ENCODE measurements around the gene KDM1B. TPM values are rescaled to one million over a fixed set of nuclear protein-coding genes. Genes with fewer than 3 reads are reported as not detected.
A peak's percentile ranks its signal among the peaks of the same experiment; 100 is the strongest.

Gene KDM1B
- total and polyA plus RNA-seq, 9 of the 15 experiments (the other 6 are each of a cell fraction or from before 2014, with no cell fraction given), result 1.4 to 58.9 (median 36.3) TPM

DNA sequence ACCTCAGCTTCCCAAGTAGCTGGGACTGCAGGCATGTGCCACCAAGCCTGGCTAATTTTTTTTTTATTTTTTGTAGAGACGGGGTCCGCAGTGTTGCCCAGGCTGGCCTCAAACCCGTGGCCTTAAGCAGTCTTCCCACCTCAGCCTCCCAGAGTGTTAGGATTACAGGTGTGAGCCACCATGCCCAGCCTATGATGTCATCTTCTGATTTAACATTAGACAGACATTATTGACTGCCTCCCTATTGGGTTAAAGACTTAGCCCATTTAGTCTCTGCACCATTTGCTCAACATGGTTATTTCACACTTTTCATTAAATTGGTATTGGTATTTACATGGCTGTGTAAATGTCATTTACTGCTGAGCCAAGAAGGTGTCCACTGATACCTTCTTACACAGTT, 63.0 kb downstream of the KDM1B start (continued):
- TF ChIP-seq, protein P1, sequence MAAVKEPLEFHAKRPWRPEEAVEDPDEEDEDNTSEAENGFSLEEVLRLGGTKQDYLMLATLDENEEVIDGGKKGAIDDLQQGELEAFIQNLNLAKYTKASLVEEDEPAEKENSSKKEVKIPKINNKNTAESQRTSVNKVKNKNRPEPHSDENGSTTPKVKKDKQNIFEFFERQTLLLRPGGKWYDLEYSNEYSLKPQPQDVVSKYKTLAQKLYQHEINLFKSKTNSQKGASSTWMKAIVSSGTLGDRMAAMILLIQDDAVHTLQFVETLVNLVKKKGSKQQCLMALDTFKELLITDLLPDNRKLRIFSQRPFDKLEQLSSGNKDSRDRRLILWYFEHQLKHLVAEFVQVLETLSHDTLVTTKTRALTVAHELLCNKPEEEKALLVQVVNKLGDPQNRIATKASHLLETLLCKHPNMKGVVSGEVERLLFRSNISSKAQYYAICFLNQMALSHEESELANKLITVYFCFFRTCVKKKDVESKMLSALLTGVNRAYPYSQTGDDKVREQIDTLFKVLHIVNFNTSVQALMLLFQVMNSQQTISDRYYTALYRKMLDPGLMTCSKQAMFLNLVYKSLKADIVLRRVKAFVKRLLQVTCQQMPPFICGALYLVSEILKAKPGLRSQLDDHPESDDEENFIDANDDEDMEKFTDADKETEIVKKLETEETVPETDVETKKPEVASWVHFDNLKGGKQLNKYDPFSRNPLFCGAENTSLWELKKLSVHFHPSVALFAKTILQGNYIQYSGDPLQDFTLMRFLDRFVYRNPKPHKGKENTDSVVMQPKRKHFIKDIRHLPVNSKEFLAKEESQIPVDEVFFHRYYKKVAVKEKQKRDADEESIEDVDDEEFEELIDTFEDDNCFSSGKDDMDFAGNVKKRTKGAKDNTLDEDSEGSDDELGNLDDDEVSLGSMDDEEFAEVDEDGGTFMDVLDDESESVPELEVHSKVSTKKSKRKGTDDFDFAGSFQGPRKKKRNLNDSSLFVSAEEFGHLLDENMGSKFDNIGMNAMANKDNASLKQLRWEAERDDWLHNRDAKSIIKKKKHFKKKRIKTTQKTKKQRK (IDR thresholded peaks at IDR 0.05; ENCODE audit: borderline replicate concordance, low read depth, low read length), result no peak

DNA sequence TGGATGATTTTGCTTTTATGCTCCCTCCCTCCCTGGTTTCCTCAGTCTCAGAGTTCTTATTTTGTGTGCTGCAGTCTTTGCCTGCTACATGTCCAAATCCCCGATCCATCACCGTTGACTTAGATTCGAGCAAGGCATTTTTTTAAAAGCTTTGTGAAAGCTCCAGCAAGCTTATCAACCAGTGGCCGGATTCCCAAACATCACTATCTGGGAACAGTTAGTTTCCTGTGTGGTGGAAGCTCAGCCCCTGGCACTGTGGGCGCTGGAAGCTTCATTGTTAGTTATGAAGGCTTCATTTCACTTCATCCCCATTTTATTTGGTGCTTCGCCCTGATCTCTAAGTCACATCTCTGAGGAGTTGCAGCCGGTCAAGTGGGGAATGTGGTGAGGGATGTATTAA, 64.4 kb downstream of the KDM1B start:
- H3K9me3 ChIP-seq (replicated peaks; ENCODE audit: control insufficient read depth, insufficient read depth, low read depth, low read length), result no peaks in the 10 kb centered on the region
- H3K9ac ChIP-seq (ENCODE audit: insufficient read depth in 1 of 2, low read depth in 2 of 2, low read length in 2 of 2), result no peak overlapping the region
- intact Hi-C loops (cut with micrococcal nuclease), result no loop called here
- CTCF ChIA-PET (ENCODE audit: low intra/inter-chr PET ratio), result no interaction called here
- H4K20me1 ChIP-seq (replicated peaks; ENCODE audit: control insufficient read depth, insufficient read depth, low read length), result 0 out of 2 replicates have a peak, but pooled peaks cover 3% of the 10 kb centered on the region
- no peak overlapping the region for H2AFZ ChIP-seq (ENCODE audit: low read depth, low read length)
- no peaks in the 10 kb centered on the region for H3K4me1 ChIP-seq (replicated peaks in 1 of 2; ENCODE audit: control insufficient read depth in 2 of 2, insufficient read depth in 2 of 2, low read length in 2 of 2)
- H3K27me3 ChIP-seq (ENCODE audit: control insufficient read depth in 2 of 2, insufficient read depth in 2 of 2, low read length in 2 of 2), result no peaks in the 10 kb centered on the region
- DNase-seq (ENCODE audit: extremely low read depth in 1 of 4, low spot score in 3 of 4), result no peak
- no TSS peak for BruUV-seq (replicated peaks)
- no peaks in the 10 kb centered on the region for H3K9me1 ChIP-seq (ENCODE audit: control insufficient read depth, insufficient read depth, low read length)
- ATAC-seq, result no peak
- POLR2A ChIA-PET, result interaction anchor here (0.7 to 1.8 kb wide), 3 partner anchors 9 to 19 kb away, joined by 3 to 7 read pairs (median 4); no protein-coding TSS in a partner anchor
- no peak for FAIRE-seq
- WGBS (ENCODE audit: insufficient coverage, low coverage, missing lambda C conversion rate), result 74% methylated on average over 7 of the region's 7 CpGs
- H3K79me2 ChIP-seq (ENCODE audit: control insufficient read depth, insufficient read depth, low read length), result no peaks in the 10 kb centered on the region
- H3K27ac ChIP-seq (ENCODE audit: extremely low read depth, low read depth, low read length), result no peak overlapping the region
- no peak overlapping the region for H3K4me3 ChIP-seq
- no peak overlapping the region for H3K4me2 ChIP-seq (ENCODE audit: insufficient read depth, low read length)
- in situ Hi-C loops (cut with MboI), result no loop called here
- peaks cover 78% of the 10 kb centered on the region for H3K36me3 ChIP-seq (ENCODE audit: control insufficient read depth, insufficient read depth, low read length)
- TF ChIP-seq RBM25 (IDR thresholded peaks at IDR 0.05; ENCODE audit: low read depth, low read length, severe bottlenecking), result no peak
- 0 out of 2 replicates have a peak, but pooled peaks have one; percentile 49 for TF ChIP-seq POLR2AphosphoS2 (IDR thresholded peaks at IDR 0.05; ENCODE audit: low read length)

All from K562 (cell line).